B cell (primary cell): ENCODE results near the gene RSBN1L. TPM values are rescaled to one million over a fixed set of nuclear protein-coding genes. Genes with fewer than 3 reads are reported as not detected.

Source experiments
- ATAC-seq: fragments of 200-7000 bp; cut with Tn5 transposase; one replicate; pipeline ENCODE4 v1.10.0; 2021; ENCODE audit warnings: low read depth, mild to moderate bottlenecking, moderate number of reproducible peaks, moderate library complexity
- CTCF ChIA-PET: fragments of 350-600 bp; sonication (Branson Sonifier 250); formaldehyde crosslinking; loops from one replicate; lab custom pipeline; 2021; ENCODE audit warnings: antibody characterized with exemption, inconsistent platforms; lab: Charles Lee
- POLR2A ChIA-PET: fragments of 350-600 bp; sonication (Branson Sonifier 250); formaldehyde crosslinking; loops from one replicate; lab custom pipeline; 2021; ENCODE audit warnings: antibody characterized with exemption; lab: Charles Lee
- DNase-seq: peaks from one replicate; pipeline ENCODE4 v3.0.0; 2013
- H2AFZ ChIP-seq: 2 replicates; pipeline ENCODE4 v1.6.1; 2012; ENCODE audit warnings: mild to moderate bottlenecking, low read depth, low read length; ENCODE audit not compliant: insufficient read depth, poor library complexity, severe bottlenecking
- H3K27ac ChIP-seq, 2 donors: 1 replicate in 1 of 2; 2 replicates in 1 of 2; pipeline ENCODE4 v1.5.1; 2012 to 2013; ENCODE audit warnings: low read length in 2 of 2, mild to moderate bottlenecking in 2 of 2, moderate library complexity in 1 of 2
- H3K27me3 ChIP-seq, 4 experiments: fragments of 200-600 bp in 1 of 4; sonication (generic) in 1 of 4; replicated peaks in 1 of 4; 1 replicate in 2 of 4; 2 replicates in 2 of 4; pipeline versions ENCODE4 v1.6.1 to v1.7.0; 2013 to 2016; ENCODE audit warnings: low read length in 3 of 4, mild to moderate bottlenecking in 2 of 4, mixed read lengths in 1 of 4, moderate library complexity in 1 of 4; ENCODE audit not compliant: insufficient read depth in 4 of 4, control insufficient read depth in 3 of 4; ENCODE audit errors: control extremely low read depth in 1 of 4
- H3K36me3 ChIP-seq, 2 experiments: replicated peaks in 1 of 2; 1 replicate in 1 of 2; 2 replicates in 1 of 2; pipeline versions ENCODE4 v1.6.1 to v1.7.1; 2013; ENCODE audit warnings: low read length in 1 of 2; ENCODE audit not compliant: insufficient read depth in 2 of 2, control insufficient read depth in 1 of 2; ENCODE audit errors: control extremely low read depth in 1 of 2, extremely low read depth in 1 of 2
- H3K4me1 ChIP-seq, 2 donors: fragments of 200-600 bp in 1 of 2; sonication (generic) in 1 of 2; 1 replicate in 1 of 2; 2 replicates in 1 of 2; pipeline versions ENCODE4 v1.5.1 to v1.6.1; 2013 to 2017; ENCODE audit warnings: low read length in 2 of 2; ENCODE audit not compliant: control insufficient read depth in 2 of 2, insufficient read depth in 2 of 2
- H3K4me2 ChIP-seq: replicated peaks from 2 replicates; pipeline ENCODE3; 2012; ENCODE audit warnings: mild to moderate bottlenecking, low read depth, low read length; ENCODE audit not compliant: poor library complexity, severe bottlenecking
- H3K4me3 ChIP-seq, 5 experiments: fragments of 200-600 bp in 1 of 5; sonication (generic) in 1 of 5; 1 replicate in 3 of 5; 2 replicates in 2 of 5; pipeline versions ENCODE4 v1.5.1 to v1.7.0; 2011 to 2016; ENCODE audit warnings: low read length in 4 of 5, mild to moderate bottlenecking in 4 of 5, low read depth in 2 of 5, control low read depth in 1 of 5, moderate library complexity in 1 of 5; ENCODE audit not compliant: insufficient read depth in 1 of 5; ENCODE audit errors: control extremely low read depth in 1 of 5, extremely low read depth in 1 of 5
- H3K79me2 ChIP-seq: fragments of 200-600 bp; sonication (generic); one replicate; pipeline ENCODE4 v1.6.0; 2016; ENCODE audit warnings: low read length; ENCODE audit not compliant: control insufficient read depth, insufficient read depth
- H3K9ac ChIP-seq: fragments of 200-600 bp; sonication (generic); 2 replicates; pipeline ENCODE4 v1.6.1; 2017; ENCODE audit warnings: mild to moderate bottlenecking, low read length, moderate library complexity
- H3K9me3 ChIP-seq, 3 donors: one replicate each; pipeline versions ENCODE4 v1.6.1 to v1.7.1; 2013; ENCODE audit warnings: low read length in 2 of 3; ENCODE audit not compliant: control insufficient read depth in 2 of 3, insufficient read depth in 1 of 3; ENCODE audit errors: control extremely low read depth in 1 of 3
- H4K20me1 ChIP-seq: 2 replicates; pipeline ENCODE4 v1.6.0; 2012; ENCODE audit warnings: mild to moderate bottlenecking, low read length; ENCODE audit not compliant: insufficient read depth, control insufficient read depth, poor library complexity, severe bottlenecking
- H3K27ac Mint-ChIP-seq: one replicate; pipeline ENCODE4 v1.8.0; 2021; ENCODE audit warnings: mixed read lengths
- H3K27me3 Mint-ChIP-seq: one replicate; pipeline ENCODE4 v1.8.0; 2021; ENCODE audit warnings: mixed read lengths
- H3K4me1 Mint-ChIP-seq: one replicate; pipeline ENCODE4 v1.8.0; 2021; ENCODE audit warnings: mixed read lengths
- H3K4me3 Mint-ChIP-seq: one replicate; pipeline ENCODE4 v1.8.0; 2021; ENCODE audit warnings: mixed read lengths
- H3K9me3 Mint-ChIP-seq: one replicate; pipeline ENCODE4 v1.8.0; 2022; ENCODE audit warnings: mixed read lengths; ENCODE audit not compliant: insufficient read depth
- EZH2 ChIP-seq: IDR thresholded peaks from 2 replicates; pipeline ENCODE4 v1.6.1; 2012; ENCODE audit warnings: borderline replicate concordance, low read depth, mild to moderate bottlenecking, moderate library complexity, low read length; ENCODE audit not compliant: insufficient read depth, poor library complexity, severe bottlenecking
- WGBS: methylation state at CpG from one replicate; pipeline ENCODE4 v1.1.5; 2013; ENCODE audit warnings: missing lambda C conversion rate; ENCODE audit not compliant: insufficient coverage; 5-methylcytosine and 5-hydroxymethylcytosine counted together
- intact Hi-C: fragments of 100-400 bp; cut with micrococcal nuclease; formaldehyde crosslinking; loops from one replicate; pipeline ENCODE4 v1.10.0; 2022
- polyA plus RNA-seq: library from polyadenylated mRNA; depleted of rRNA; stranded (reverse); fragments of >200 nt; gene quantifications from 2 replicates; pipeline ENCODE4 v1.2.3, GENCODE V29; 2012
- total RNA-seq, 2 donors: library from RNA; stranded (reverse); fragments of 120-200 nt in 1 of 2; gene quantifications; 1 replicate in 1 of 2; 2 replicates in 1 of 2; pipeline versions ENCODE4 v1.2.3 to v1.2.4, GENCODE V29; 2013 to 2022
- TF ChIP-seq, protein P1 (sequence below): fragments of 200-600 bp; IDR thresholded peaks from one replicate; pipeline ENCODE4 v1.8.0; 2022; ENCODE audit warnings: antibody characterized with exemption, mild to moderate bottlenecking

The RSBN1L gene
- total and polyA plus RNA-seq, 2 donors (not counting 1 experiment from before 2014, with no cell fraction given), result 17.0 to 47.0 TPM

DNA sequence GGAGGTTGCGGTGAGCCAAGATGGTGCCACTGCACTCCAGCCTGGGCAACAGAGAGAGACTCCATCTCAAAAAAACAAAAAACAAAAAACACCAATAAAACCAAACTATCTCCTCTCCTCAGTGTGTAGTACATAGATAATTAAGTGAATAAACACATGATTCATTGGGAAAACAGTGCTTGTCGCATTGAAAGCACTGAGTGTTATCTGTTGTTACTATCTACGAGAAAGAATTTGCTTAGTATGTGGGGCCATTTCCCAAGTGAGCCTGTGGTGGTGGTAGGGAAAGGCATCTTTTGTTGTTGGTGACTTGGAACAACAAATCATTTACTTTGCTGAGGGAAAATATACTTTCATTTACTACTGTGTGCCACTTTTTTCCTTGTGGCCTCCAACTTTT, 42.6 kb downstream of the RSBN1L start:
- CTCF ChIA-PET, result interaction anchor here (1.0 kb wide), 1 partner anchor 9 kb away, joined by 4 read pairs; no protein-coding TSS in a partner anchor
- ATAC-seq (no peak), DNase-seq (no peak)
- TF ChIP-seq, protein P1, sequence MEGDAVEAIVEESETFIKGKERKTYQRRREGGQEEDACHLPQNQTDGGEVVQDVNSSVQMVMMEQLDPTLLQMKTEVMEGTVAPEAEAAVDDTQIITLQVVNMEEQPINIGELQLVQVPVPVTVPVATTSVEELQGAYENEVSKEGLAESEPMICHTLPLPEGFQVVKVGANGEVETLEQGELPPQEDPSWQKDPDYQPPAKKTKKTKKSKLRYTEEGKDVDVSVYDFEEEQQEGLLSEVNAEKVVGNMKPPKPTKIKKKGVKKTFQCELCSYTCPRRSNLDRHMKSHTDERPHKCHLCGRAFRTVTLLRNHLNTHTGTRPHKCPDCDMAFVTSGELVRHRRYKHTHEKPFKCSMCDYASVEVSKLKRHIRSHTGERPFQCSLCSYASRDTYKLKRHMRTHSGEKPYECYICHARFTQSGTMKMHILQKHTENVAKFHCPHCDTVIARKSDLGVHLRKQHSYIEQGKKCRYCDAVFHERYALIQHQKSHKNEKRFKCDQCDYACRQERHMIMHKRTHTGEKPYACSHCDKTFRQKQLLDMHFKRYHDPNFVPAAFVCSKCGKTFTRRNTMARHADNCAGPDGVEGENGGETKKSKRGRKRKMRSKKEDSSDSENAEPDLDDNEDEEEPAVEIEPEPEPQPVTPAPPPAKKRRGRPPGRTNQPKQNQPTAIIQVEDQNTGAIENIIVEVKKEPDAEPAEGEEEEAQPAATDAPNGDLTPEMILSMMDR, result no peak
- no peak for TF ChIP-seq EZH2
- Histone ChIP-seq H3K9me3 (no peaks in the 10 kb centered on the region), H3K27me3 (no peaks in the 10 kb centered on the region), H3K27ac (no peak overlapping the region), H3K4me1 (peaks cover 0 to 4% of the 10 kb centered on the region in 2 donors), H3K9ac (no peak overlapping the region), H3K4me3 (no peak overlapping the region), H4K20me1 (peaks cover 11% of the 10 kb centered on the region), H3K79me2 (peaks cover 48% of the 10 kb centered on the region), H2AFZ (no peak overlapping the region), H3K4me2 (no peak overlapping the region), H3K36me3 (peaks cover 7 to 14% of the 10 kb centered on the region in 2 experiments)
- intact Hi-C loops, result no loop called here
- H3K4me1 Mint-ChIP-seq, result peaks cover 19% of the 10 kb centered on the region
- POLR2A ChIA-PET, result no interaction called here
- no peak overlapping the region for H3K4me3 Mint-ChIP-seq
- no peaks in the 10 kb centered on the region for H3K9me3 Mint-ChIP-seq
- 100% methylated on average over 1 of the region's 3 CpGs for WGBS
- no peaks in the 10 kb centered on the region for H3K27me3 Mint-ChIP-seq
- H3K27ac Mint-ChIP-seq, result no peak overlapping the region

DNA sequence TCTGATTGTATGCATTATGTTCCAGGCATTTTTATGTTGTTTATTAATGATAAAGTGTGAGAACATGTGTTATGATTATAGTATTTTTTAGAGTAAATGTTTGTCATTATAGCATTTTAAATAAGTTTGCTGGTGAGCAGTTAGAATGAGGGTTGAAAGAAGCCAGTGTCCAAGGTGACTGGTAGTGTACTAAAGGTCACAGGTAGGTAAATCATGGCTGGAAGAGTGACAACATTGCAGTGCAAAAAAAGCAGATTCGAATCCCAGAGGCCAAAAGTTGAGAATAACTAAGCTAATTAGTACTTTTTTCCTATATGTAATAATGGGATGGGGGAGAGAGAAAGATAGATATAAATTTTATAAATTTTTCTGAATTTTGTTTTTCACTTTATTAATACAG, 44.0 kb downstream of the RSBN1L start:
- Histone ChIP-seq H3K79me2 (peaks cover 52% of the 10 kb centered on the region), H3K4me2 (no peak overlapping the region), H3K4me3 (no peak overlapping the region), H2AFZ (no peak overlapping the region), H3K9me3 (no peaks in the 10 kb centered on the region), H3K27ac (no peak overlapping the region), H3K9ac (no peak overlapping the region), H3K4me1 (peaks cover 0 to 4% of the 10 kb centered on the region in 2 donors), H3K27me3 (no peaks in the 10 kb centered on the region), H3K36me3 (peaks cover 7 to 15% of the 10 kb centered on the region in 2 experiments), H4K20me1 (peaks cover 12% of the 10 kb centered on the region)
- ChIA-PET CTCF (no interaction called here), POLR2A (interaction anchor here (0.5 kb wide), 1 partner anchor 51 kb away, joined by 3 read pairs; no protein-coding TSS in a partner anchor)
- intact Hi-C loops, result no loop called here
- no CpG with 5 or more reads among the region's 1 CpG for WGBS
- Mint-ChIP-seq H3K27ac (no peak overlapping the region), H3K27me3 (no peaks in the 10 kb centered on the region), H3K9me3 (no peaks in the 10 kb centered on the region), H3K4me1 (peaks cover 17% of the 10 kb centered on the region), H3K4me3 (no peak overlapping the region)
- TF ChIP-seq EZH2, result no peak
- TF ChIP-seq, protein P1, result no peak
- no peak for ATAC-seq
- no peak for DNase-seq
